ENCODE results near the gene SLC6A19.
"Not testable (repeated sequence)": the region's sequence is repeated elsewhere in the genome, so short reads cannot be mapped to it uniquely, and the experiment has no call there.

The SLC6A19 gene

GRCh38 chr5:1156033-1156753 is 45.2 kb upstream of the SLC6A19 start:
- POLR2A ChIA-PET: no interaction called here
- H3K4me3 ChIP-seq (ENCODE audit: low read depth, low read length): no peak overlapping the region
- DNase-seq (ENCODE audit: low read depth, low spot score): no peak
- CTCF ChIA-PET: interaction anchor here (1.0 kb wide), 1 partner anchor 11 kb away, joined by 4 read pairs; no protein-coding TSS in a partner anchor
- no peak for TF ChIP-seq CTCF (IDR thresholded peaks at IDR 0.05; ENCODE audit: insufficient read depth, low read length, missing control alignments)

- no peak for DNase-seq (ENCODE audit: low read depth, low spot score)
- ChIA-PET POLR2A (no interaction called here), CTCF (interaction anchor here (1.0 kb wide), 1 partner anchor 11 kb away, joined by 4 read pairs; no protein-coding TSS in a partner anchor)
- TF ChIP-seq CTCF (IDR thresholded peaks at IDR 0.05; ENCODE audit: insufficient read depth, low read length, missing control alignments): no peak
- H3K4me3 ChIP-seq (ENCODE audit: low read depth, low read length): no peak overlapping the region
These were observed 44.5 kb upstream of the SLC6A19 start for GRCh38 chr5:1156754-1157460.

GRCh38 chr5:1157461-1157986 is 43.9 kb upstream of the SLC6A19 start:
- H3K4me3 ChIP-seq (ENCODE audit: low read depth, low read length); POLR2A ChIA-PET; CTCF ChIA-PET; DNase-seq (ENCODE audit: low read depth, low spot score): not testable (repeated sequence)

- H3K4me3 ChIP-seq (ENCODE audit: low read depth, low read length): no peak overlapping the region
- no peak for TF ChIP-seq CTCF (IDR thresholded peaks at IDR 0.05; ENCODE audit: insufficient read depth, low read length, missing control alignments)
- no peak for DNase-seq (ENCODE audit: low read depth, low spot score)
- ChIA-PET CTCF (interaction anchor here (1.6 kb wide), 1 partner anchor 9 kb away, joined by 5 read pairs; no protein-coding TSS in a partner anchor), POLR2A (no interaction called here)
These were observed 42.6 kb upstream of the SLC6A19 start for GRCh38 chr5:1158647-1159340.

GRCh38 chr5:1159341-1159675 is 42.1 kb upstream of the SLC6A19 start:
- H3K4me3 ChIP-seq (ENCODE audit: low read depth, low read length): no peak overlapping the region
- no peak for TF ChIP-seq CTCF (IDR thresholded peaks at IDR 0.05; ENCODE audit: insufficient read depth, low read length, missing control alignments)
- CTCF ChIA-PET: interaction anchor here (1.6 kb wide), 1 partner anchor 8 kb away, joined by 5 read pairs; no protein-coding TSS in a partner anchor
- POLR2A ChIA-PET: no interaction called here
- no peak for DNase-seq (ENCODE audit: low read depth, low spot score)

- CTCF ChIA-PET: interaction anchor here (1.6 kb wide), 1 partner anchor 8 kb away, joined by 5 read pairs; no protein-coding TSS in a partner anchor
- no peak for TF ChIP-seq CTCF (IDR thresholded peaks at IDR 0.05; ENCODE audit: insufficient read depth, low read length, missing control alignments)
- no peak for DNase-seq (ENCODE audit: low read depth, low spot score)
- POLR2A ChIA-PET: no interaction called here
- H3K4me3 ChIP-seq (ENCODE audit: low read depth, low read length): no peak overlapping the region
These were observed 41.5 kb upstream of the SLC6A19 start for GRCh38 chr5:1159774-1160406.
